RPMI7951 (cell line): Measurements from ENCODE around the gene RAX. TPM values are rescaled to one million over a fixed set of nuclear protein-coding genes. Genes with fewer than 3 reads are reported as not detected.

Experiments
- total RNA-seq: library from RNA; depleted of rRNA; stranded (reverse); fragments of >200 nt; shearing (Covaris generic); gene quantifications from 2 replicates; pipeline ENCODE4 v1.2.3, GENCODE V29; 2014; rRNA removed

RAX gene
- total RNA-seq, 1 experiment from 2014 or later: not detected

Other genes with a start within 250 kb of the RAX start
- gene SEC11C, start 133.6 kb downstream of the RAX start, total RNA-seq: 29.3 and 50.4 TPM in 2 replicates
- not detected in 2 replicates for gene GRP, start 53.3 kb downstream of the RAX start, total RNA-seq
- not detected in 2 replicates for gene CPLX4, start 45.2 kb upstream of the RAX start, total RNA-seq
- gene LMAN1, start 85.8 kb upstream of the RAX start, total RNA-seq: 112 and 124 TPM in 2 replicates